Measurements from ENCODE around the gene CAMTA1.

CAMTA1 gene

DNA sequence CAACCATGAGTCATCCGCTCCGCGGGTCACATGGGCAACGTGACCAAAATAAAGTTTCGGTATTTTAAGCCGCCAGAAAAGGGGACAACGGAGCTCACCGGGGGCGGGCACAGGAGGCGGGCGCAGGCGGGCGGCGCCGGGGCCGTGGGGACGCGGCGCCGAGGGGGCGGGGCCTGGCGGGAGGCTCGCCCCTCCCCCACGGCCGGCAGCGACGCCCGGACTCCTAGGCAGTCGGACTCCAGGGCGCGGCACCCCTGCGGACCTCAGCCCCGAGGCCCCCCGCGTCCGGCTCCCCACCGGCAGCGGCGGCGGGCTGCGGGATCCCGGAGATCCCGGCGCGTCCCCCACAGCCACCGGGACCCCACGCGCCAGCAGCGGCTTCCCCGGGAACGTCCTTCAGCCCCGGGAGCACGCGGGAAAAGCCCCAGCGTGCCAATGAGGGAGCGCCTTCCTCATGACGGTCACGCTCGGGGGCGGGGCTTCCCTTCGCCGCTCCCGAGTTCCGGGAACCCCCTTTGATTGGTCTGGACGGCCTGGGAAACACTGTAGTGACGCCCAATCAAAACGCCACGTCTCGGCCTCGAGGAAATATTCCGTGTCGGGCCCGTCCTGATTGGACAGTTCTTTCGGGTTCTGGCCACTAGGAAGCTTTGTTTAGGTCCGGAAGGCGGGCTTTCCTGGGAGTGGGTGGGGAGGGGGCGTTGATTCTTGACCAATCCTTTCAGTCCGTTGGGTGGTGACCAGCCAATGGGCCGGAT lies 515 bp upstream of the CAMTA1 start (continued):
- TF ChIP-seq ZNF626 (tag by site-specific recombination; IDR thresholded peaks at IDR 0.05) (0 out of 2 replicates have a peak, but pooled peaks have one; percentile 59), ZNF600 (tag by site-specific recombination; IDR thresholded peaks at IDR 0.05) (no peak), ZNF433 (tag by site-specific recombination; IDR thresholded peaks at IDR 0.05; ENCODE audit: low read depth) (no peak), ZNF660 (tag by site-specific recombination; IDR thresholded peaks at IDR 0.05) (peak; percentile 66; the same call in 1 of the 2 replicates), ZFP3 (tag by site-specific recombination; IDR thresholded peaks at IDR 0.05; ENCODE audit: low read depth) (no peak), ZNF561 (tag by site-specific recombination; IDR thresholded peaks at IDR 0.05; ENCODE audit: borderline replicate concordance) (no peak; the same call in 1 of the 2 replicates), SETDB1 (IDR thresholded peaks at IDR 0.05; ENCODE audit: insufficient read length, low read length) (no peak), ZNF677 (tag by site-specific recombination; IDR thresholded peaks at IDR 0.05) (peak; percentile 63; the same call in 1 of the 2 replicates), REPIN1 (tag by site-specific recombination; IDR thresholded peaks at IDR 0.05; ENCODE audit: low read depth) (no peak), MEIS1 (CRISPR knock-in tag; IDR thresholded peaks at IDR 0.05; ENCODE audit: borderline replicate concordance) (no peak), ZBTB7A (tag by site-specific recombination; IDR thresholded peaks at IDR 0.05; ENCODE audit: low read depth) (no peak), ZFP37 (tag by site-specific recombination; IDR thresholded peaks at IDR 0.05) (no peak), ZNF341 (tag by site-specific recombination; IDR thresholded peaks at IDR 0.05; ENCODE audit: low read depth) (peak; percentile 69), GFI1B (tag by site-specific recombination; IDR thresholded peaks at IDR 0.05) (no peak), ZFHX2 (tag by site-specific recombination; conservative IDR thresholded peaks at IDR 0.05) (peak; percentile 89), ZNF202 (tag by site-specific recombination; IDR thresholded peaks at IDR 0.05; ENCODE audit: borderline replicate concordance) (no peak), SP2 (tag by site-specific recombination; IDR thresholded peaks at IDR 0.05) (peak; percentile 97), ZNF473 (tag by site-specific recombination; IDR thresholded peaks at IDR 0.05) (no peak), ZNF558 (tag by site-specific recombination; IDR thresholded peaks at IDR 0.05) (no peak), ZNF10 (tag by site-specific recombination; IDR thresholded peaks at IDR 0.05) (no peak)
- TF ChIP-seq, protein P1, sequence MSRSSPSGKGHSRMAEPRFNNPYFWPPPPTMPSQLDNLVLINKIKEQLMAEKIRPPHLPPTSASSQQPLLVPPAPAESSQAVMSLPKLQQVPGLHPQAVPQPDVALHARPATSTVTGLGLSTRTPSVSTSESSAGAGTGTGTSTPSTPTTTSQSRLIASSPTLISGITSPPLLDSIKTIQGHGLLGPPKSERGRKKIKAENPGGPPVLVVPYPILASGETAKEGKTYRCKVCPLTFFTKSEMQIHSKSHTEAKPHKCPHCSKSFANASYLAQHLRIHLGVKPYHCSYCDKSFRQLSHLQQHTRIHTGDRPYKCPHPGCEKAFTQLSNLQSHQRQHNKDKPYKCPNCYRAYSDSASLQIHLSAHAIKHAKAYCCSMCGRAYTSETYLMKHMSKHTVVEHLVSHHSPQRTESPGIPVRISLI (tag by site-specific recombination; IDR thresholded peaks at IDR 0.05) = no peak
- TF ChIP-seq, protein P2, sequence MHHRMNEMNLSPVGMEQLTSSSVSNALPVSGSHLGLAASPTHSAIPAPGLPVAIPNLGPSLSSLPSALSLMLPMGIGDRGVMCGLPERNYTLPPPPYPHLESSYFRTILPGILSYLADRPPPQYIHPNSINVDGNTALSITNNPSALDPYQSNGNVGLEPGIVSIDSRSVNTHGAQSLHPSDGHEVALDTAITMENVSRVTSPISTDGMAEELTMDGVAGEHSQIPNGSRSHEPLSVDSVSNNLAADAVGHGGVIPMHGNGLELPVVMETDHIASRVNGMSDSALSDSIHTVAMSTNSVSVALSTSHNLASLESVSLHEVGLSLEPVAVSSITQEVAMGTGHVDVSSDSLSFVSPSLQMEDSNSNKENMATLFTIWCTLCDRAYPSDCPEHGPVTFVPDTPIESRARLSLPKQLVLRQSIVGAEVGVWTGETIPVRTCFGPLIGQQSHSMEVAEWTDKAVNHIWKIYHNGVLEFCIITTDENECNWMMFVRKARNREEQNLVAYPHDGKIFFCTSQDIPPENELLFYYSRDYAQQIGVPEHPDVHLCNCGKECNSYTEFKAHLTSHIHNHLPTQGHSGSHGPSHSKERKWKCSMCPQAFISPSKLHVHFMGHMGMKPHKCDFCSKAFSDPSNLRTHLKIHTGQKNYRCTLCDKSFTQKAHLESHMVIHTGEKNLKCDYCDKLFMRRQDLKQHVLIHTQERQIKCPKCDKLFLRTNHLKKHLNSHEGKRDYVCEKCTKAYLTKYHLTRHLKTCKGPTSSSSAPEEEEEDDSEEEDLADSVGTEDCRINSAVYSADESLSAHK (tag by site-specific recombination; IDR thresholded peaks at IDR 0.05) = no peak
- TF ChIP-seq, protein P3, sequence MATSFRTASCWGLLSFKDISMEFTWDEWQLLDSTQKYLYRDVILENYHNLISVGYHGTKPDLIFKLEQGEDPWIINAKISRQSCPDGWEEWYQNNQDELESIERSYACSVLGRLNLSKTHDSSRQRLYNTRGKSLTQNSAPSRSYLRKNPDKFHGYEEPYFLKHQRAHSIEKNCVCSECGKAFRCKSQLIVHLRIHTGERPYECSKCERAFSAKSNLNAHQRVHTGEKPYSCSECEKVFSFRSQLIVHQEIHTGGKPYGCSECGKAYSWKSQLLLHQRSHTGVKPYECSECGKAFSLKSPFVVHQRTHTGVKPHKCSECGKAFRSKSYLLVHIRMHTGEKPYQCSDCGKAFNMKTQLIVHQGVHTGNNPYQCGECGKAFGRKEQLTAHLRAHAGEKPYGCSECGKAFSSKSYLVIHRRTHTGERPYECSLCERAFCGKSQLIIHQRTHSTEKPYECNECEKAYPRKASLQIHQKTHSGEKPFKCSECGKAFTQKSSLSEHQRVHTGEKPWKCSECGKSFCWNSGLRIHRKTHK (tag by site-specific recombination; IDR thresholded peaks at IDR 0.05) = no peak
- TF ChIP-seq, protein P4, sequence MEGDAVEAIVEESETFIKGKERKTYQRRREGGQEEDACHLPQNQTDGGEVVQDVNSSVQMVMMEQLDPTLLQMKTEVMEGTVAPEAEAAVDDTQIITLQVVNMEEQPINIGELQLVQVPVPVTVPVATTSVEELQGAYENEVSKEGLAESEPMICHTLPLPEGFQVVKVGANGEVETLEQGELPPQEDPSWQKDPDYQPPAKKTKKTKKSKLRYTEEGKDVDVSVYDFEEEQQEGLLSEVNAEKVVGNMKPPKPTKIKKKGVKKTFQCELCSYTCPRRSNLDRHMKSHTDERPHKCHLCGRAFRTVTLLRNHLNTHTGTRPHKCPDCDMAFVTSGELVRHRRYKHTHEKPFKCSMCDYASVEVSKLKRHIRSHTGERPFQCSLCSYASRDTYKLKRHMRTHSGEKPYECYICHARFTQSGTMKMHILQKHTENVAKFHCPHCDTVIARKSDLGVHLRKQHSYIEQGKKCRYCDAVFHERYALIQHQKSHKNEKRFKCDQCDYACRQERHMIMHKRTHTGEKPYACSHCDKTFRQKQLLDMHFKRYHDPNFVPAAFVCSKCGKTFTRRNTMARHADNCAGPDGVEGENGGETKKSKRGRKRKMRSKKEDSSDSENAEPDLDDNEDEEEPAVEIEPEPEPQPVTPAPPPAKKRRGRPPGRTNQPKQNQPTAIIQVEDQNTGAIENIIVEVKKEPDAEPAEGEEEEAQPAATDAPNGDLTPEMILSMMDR (tag by site-specific recombination; IDR thresholded peaks at IDR 0.05) = no peak
- TF ChIP-seq, protein P5, sequence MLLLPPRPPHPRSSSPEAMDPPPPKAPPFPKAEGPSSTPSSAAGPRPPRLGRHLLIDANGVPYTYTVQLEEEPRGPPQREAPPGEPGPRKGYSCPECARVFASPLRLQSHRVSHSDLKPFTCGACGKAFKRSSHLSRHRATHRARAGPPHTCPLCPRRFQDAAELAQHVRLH (tag by site-specific recombination; IDR thresholded peaks at IDR 0.05) = no peak
- TF ChIP-seq, protein P6, sequence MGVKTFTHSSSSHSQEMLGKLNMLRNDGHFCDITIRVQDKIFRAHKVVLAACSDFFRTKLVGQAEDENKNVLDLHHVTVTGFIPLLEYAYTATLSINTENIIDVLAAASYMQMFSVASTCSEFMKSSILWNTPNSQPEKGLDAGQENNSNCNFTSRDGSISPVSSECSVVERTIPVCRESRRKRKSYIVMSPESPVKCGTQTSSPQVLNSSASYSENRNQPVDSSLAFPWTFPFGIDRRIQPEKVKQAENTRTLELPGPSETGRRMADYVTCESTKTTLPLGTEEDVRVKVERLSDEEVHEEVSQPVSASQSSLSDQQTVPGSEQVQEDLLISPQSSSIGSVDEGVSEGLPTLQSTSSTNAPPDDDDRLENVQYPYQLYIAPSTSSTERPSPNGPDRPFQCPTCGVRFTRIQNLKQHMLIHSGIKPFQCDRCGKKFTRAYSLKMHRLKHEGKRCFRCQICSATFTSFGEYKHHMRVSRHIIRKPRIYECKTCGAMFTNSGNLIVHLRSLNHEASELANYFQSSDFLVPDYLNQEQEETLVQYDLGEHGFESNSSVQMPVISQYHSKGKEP (tag by site-specific recombination; IDR thresholded peaks at IDR 0.05) = no peak
- TF ChIP-seq, protein P7, sequence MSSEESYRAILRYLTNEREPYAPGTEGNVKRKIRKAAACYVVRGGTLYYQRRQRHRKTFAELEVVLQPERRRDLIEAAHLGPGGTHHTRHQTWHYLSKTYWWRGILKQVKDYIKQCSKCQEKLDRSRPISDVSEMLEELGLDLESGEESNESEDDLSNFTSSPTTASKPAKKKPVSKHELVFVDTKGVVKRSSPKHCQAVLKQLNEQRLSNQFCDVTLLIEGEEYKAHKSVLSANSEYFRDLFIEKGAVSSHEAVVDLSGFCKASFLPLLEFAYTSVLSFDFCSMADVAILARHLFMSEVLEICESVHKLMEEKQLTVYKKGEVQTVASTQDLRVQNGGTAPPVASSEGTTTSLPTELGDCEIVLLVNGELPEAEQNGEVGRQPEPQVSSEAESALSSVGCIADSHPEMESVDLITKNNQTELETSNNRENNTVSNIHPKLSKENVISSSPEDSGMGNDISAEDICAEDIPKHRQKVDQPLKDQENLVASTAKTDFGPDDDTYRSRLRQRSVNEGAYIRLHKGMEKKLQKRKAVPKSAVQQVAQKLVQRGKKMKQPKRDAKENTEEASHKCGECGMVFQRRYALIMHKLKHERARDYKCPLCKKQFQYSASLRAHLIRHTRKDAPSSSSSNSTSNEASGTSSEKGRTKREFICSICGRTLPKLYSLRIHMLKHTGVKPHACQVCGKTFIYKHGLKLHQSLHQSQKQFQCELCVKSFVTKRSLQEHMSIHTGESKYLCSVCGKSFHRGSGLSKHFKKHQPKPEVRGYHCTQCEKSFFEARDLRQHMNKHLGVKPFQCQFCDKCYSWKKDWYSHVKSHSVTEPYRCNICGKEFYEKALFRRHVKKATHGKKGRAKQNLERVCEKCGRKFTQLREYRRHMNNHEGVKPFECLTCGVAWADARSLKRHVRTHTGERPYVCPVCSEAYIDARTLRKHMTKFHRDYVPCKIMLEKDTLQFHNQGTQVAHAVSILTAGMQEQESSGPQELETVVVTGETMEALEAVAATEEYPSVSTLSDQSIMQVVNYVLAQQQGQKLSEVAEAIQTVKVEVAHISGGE (tag by site-specific recombination; conservative IDR thresholded peaks at IDR 0.05; ENCODE audit: low read depth) = peak; percentile 13

All from HEK293 (cell line).